Chondrocyte (in vitro differentiated cells): ENCODE results near the gene PRTFDC1. TPM values are rescaled to one million over a fixed set of nuclear protein-coding genes. Genes with fewer than 3 reads are reported as not detected.
A peak's percentile ranks its signal among the peaks of the same experiment; 100 is the strongest.

ENCODE experiments used
- DNase-seq: peaks from one replicate; pipeline ENCODE4 v3.0.0; 2021; ENCODE audit warnings: mixed read lengths, low spot score
- H3K27ac Mint-ChIP-seq: one replicate; pipeline ENCODE4 v1.8.0; 2021; ENCODE audit warnings: mild to moderate bottlenecking, moderate library complexity, mixed read lengths; ENCODE audit not compliant: unreplicated experiment
- H3K27me3 Mint-ChIP-seq: 2 replicates; pipeline ENCODE4 v1.8.0; 2021; ENCODE audit warnings: low read depth, mixed read lengths
- H3K36me3 Mint-ChIP-seq: 2 replicates; pipeline ENCODE4 v1.8.0; 2021; ENCODE audit warnings: low read depth, mixed read lengths
- H3K4me1 Mint-ChIP-seq: 2 replicates; pipeline ENCODE4 v1.8.0; 2021; ENCODE audit warnings: low read depth, mild to moderate bottlenecking, mixed read lengths
- H3K4me3 Mint-ChIP-seq: one replicate; pipeline ENCODE4 v1.8.0; 2021; ENCODE audit warnings: mild to moderate bottlenecking, moderate library complexity, mixed read lengths; ENCODE audit not compliant: unreplicated experiment
- H3K9me3 Mint-ChIP-seq: 2 replicates; pipeline ENCODE4 v1.8.0; 2021; ENCODE audit warnings: low read depth, mixed read lengths
- CTCF ChIP-seq: fragments of 200-600 bp; sonication (generic); IDR thresholded peaks from 2 replicates; pipeline ENCODE4 v1.5.0; 2021; ENCODE audit warnings: antibody characterized with exemption, mild to moderate bottlenecking, moderate library complexity
- total RNA-seq: library from RNA; stranded (reverse); gene quantifications from 3 replicates; pipeline ENCODE4 v1.2.1, GENCODE V29; 2021

The PRTFDC1 gene
- total RNA-seq, 1 donor from 2014 or later: 13.1 TPM

- Mint-ChIP-seq H3K36me3 (no peaks in the 10 kb centered on the region), H3K27me3 (no peaks in the 10 kb centered on the region), H3K4me3 (peak overlapping the region; percentile 31), H3K27ac (peak overlapping the region; percentile 84), H3K9me3 (no peaks in the 10 kb centered on the region), H3K4me1 (peaks cover 32% of the 10 kb centered on the region)
- TF ChIP-seq CTCF: no peak
- no peak for DNase-seq
These were observed 50.6 kb downstream of the PRTFDC1 start for GRCh38 chr10:24901686-24902399.

DNA sequence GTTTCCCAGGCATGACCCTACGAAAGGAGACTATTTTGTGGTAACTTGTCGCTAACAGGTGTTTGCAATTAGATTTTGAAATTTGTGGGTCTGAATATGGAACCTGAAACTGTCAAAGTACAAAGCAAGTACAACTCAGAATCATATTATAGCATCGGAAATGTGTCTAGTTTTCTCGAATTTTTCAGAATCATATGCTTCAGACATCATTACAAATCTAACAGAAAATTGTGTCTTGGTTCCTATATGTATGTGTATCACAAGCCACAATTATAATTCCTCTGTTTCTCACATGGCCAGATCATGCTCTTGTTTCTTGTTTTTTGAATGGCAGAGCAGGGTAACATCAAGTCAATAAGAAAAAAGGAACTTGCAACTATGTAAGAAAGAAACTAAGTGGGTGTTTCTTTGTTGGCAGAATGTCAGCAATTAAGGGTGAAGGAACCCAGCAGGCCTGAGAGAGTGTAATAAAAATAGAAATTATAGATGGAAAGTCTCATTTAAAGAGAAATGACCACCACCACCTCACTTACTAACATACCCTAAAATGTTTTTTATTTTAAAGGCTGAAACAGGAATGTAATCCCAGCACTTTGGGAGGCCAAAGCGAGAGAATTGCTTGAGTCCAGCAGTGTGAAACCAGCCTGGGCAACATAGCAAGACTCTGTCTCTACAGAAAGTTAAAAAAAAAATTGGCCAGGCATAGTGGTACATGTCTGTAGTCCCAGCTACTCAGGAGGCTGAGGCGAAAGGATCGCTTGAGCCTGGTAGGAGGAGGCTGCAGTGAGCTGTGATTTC is 51.3 kb downstream of the PRTFDC1 start:
- no peak for DNase-seq
- Mint-ChIP-seq H3K27me3 (no peaks in the 10 kb centered on the region), H3K4me3 (peak overlapping the region; percentile 31), H3K36me3 (no peaks in the 10 kb centered on the region), H3K9me3 (no peaks in the 10 kb centered on the region), H3K27ac (peak overlapping the region; percentile 84), H3K4me1 (peaks cover 32% of the 10 kb centered on the region)
- no peak for TF ChIP-seq CTCF

GRCh38 chr10:24899571-24899970 is 52.8 kb downstream of the PRTFDC1 start:
- no peak for DNase-seq
- no peaks in the 10 kb centered on the region for H3K27me3 Mint-ChIP-seq

GRCh38 chr10:24898501-24898900 is 53.9 kb downstream of the PRTFDC1 start:
- Mint-ChIP-seq H3K9me3 (no peaks in the 10 kb centered on the region), H3K4me1 (peaks cover 48% of the 10 kb centered on the region), H3K36me3 (no peaks in the 10 kb centered on the region), H3K27me3 (no peaks in the 10 kb centered on the region), H3K4me3 (no peak overlapping the region), H3K27ac (no peak overlapping the region)
- TF ChIP-seq CTCF: no peak
- no peak for DNase-seq

More at GRCh38 chr10:24899571-24899970, 52.8 kb downstream of the PRTFDC1 start:
- Mint-ChIP-seq H3K9me3 (no peaks in the 10 kb centered on the region), H3K36me3 (no peaks in the 10 kb centered on the region), H3K4me1 (peaks cover 37% of the 10 kb centered on the region), H3K4me3 (no peak overlapping the region), H3K27ac (no peak overlapping the region)
- no peak for TF ChIP-seq CTCF

DNA sequence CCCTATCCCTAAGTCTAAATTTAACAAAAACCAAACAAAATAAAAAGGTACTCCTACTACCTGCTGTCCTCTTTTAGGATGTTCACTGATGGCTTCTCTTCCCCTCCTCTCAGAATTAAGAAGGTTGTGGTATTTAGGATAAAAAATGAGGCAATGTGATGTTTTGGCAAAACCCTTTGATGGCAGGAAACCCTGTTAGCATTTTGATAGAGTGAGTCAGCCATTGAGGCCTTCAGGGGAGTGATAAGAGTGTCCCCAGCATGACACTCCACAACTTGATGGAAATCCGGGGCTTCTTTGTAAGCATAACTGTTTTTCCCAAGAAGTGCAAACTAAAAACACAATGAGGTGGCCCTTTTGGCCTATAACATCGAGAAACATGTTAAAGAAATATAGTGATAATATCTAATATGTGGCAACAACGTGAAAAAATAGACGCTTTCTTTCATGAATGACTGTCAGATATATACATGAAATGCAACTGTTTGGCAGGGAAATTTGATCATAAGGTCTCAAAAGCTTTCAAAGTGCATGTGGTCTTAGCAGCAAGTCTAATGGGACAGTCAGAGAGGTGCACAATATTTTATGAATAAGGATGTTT is 55.0 kb downstream of the PRTFDC1 start:
- TF ChIP-seq CTCF: no peak
- Mint-ChIP-seq H3K36me3 (no peaks in the 10 kb centered on the region), H3K4me1 (peaks cover 54% of the 10 kb centered on the region), H3K4me3 (no peak overlapping the region), H3K27ac (peak overlapping the region; percentile 9), H3K9me3 (no peaks in the 10 kb centered on the region), H3K27me3 (no peaks in the 10 kb centered on the region)
- no peak for DNase-seq
